ENCODE data around the gene TRNP1. TPM values are rescaled to one million over a fixed set of nuclear protein-coding genes. Genes with fewer than 3 reads are reported as not detected.

The TRNP1 gene
- polyA plus RNA-seq, 1 experiment, result 50.7 TPM

- Histone ChIP-seq H3K9me3 (ENCODE audit: control insufficient read depth, insufficient read depth, low read length) (no peaks in the 10 kb centered on the region), H3K27ac (ENCODE audit: low read depth, low read length) (no peak overlapping the region), H3K27me3 (ENCODE audit: control insufficient read depth, insufficient read depth, low read length) (no peaks in the 10 kb centered on the region), H3K4me3 (ENCODE audit: low read depth, low read length) (no peak overlapping the region)
- no peak for DNase-seq (ENCODE audit: low read depth, low spot score)
- TF ChIP-seq CTCF (IDR thresholded peaks at IDR 0.05; ENCODE audit: low read depth, low read length), result no peak
- ChIA-PET POLR2A (no interaction called here), CTCF (no interaction called here)
Measured at GRCh38 chr1:27015260-27015659, 21.8 kb downstream of the TRNP1 start.

- no peaks in the 10 kb centered on the region for H3K9me3 ChIP-seq (ENCODE audit: control insufficient read depth, insufficient read depth, low read length)
- no peaks in the 10 kb centered on the region for H3K27me3 ChIP-seq (ENCODE audit: control insufficient read depth, insufficient read depth, low read length)
- POLR2A ChIA-PET, result no interaction called here
- DNase-seq (ENCODE audit: low read depth, low spot score), result no peak
- CTCF ChIA-PET, result interaction anchor here (0.9 to 1.1 kb wide), 2 partner anchors 18 to 30 kb away, joined by 3 to 4 read pairs; no protein-coding TSS in a partner anchor
- no peak for TF ChIP-seq CTCF (IDR thresholded peaks at IDR 0.05; ENCODE audit: low read depth, low read length)
- no peak overlapping the region for H3K4me3 ChIP-seq (ENCODE audit: low read depth, low read length)
- H3K27ac ChIP-seq (ENCODE audit: low read depth, low read length), result no peak overlapping the region
Measured at GRCh38 chr1:27016376-27016775, 22.9 kb downstream of the TRNP1 start.

- CTCF ChIA-PET, result interaction anchor here (1.7 kb wide), 1 partner anchor 20 kb away, joined by 10 read pairs; no protein-coding TSS in a partner anchor
- Histone ChIP-seq H3K27ac (ENCODE audit: low read depth, low read length) (no peak overlapping the region), H3K27me3 (ENCODE audit: control insufficient read depth, insufficient read depth, low read length) (no peaks in the 10 kb centered on the region), H3K4me3 (ENCODE audit: low read depth, low read length) (no peak overlapping the region), H3K9me3 (ENCODE audit: control insufficient read depth, insufficient read depth, low read length) (no peaks in the 10 kb centered on the region)
- DNase-seq (ENCODE audit: low read depth, low spot score), result no peak
- no peak for TF ChIP-seq CTCF (IDR thresholded peaks at IDR 0.05; ENCODE audit: low read depth, low read length)
- POLR2A ChIA-PET, result no interaction called here
Measured at GRCh38 chr1:27017207-27017606, 23.7 kb downstream of the TRNP1 start.

GRCh38 chr1:27018316-27018715 is 24.8 kb downstream of the TRNP1 start:
- CTCF ChIA-PET, result interaction anchor here (1.7 kb wide), 1 partner anchor 21 kb away, joined by 10 read pairs; no protein-coding TSS in a partner anchor
- TF ChIP-seq CTCF (IDR thresholded peaks at IDR 0.05; ENCODE audit: low read depth, low read length), result no peak

GRCh38 chr1:27021354-27022031 is 28.0 kb downstream of the TRNP1 start:
- CTCF ChIA-PET, result interaction anchor here (1.0 kb wide), 1 partner anchor 24 kb away, joined by 3 read pairs; no protein-coding TSS in a partner anchor
- Histone ChIP-seq H3K4me3 (ENCODE audit: low read depth, low read length) (no peak overlapping the region), H3K9me3 (ENCODE audit: control insufficient read depth, insufficient read depth, low read length) (no peaks in the 10 kb centered on the region), H3K27ac (ENCODE audit: low read depth, low read length) (no peak overlapping the region), H3K27me3 (ENCODE audit: control insufficient read depth, insufficient read depth, low read length) (no peaks in the 10 kb centered on the region)
- POLR2A ChIA-PET, result no interaction called here
- no peak for DNase-seq (ENCODE audit: low read depth, low spot score)
- TF ChIP-seq CTCF (IDR thresholded peaks at IDR 0.05; ENCODE audit: low read depth, low read length), result no peak

More at GRCh38 chr1:27018316-27018715, 24.8 kb downstream of the TRNP1 start:
- H3K27ac ChIP-seq (ENCODE audit: low read depth, low read length), result no peak overlapping the region
- POLR2A ChIA-PET, result no interaction called here
- no peak overlapping the region for H3K4me3 ChIP-seq (ENCODE audit: low read depth, low read length)
- DNase-seq (ENCODE audit: low read depth, low spot score), result no peak
- no peaks in the 10 kb centered on the region for H3K9me3 ChIP-seq (ENCODE audit: control insufficient read depth, insufficient read depth, low read length)
- no peaks in the 10 kb centered on the region for H3K27me3 ChIP-seq (ENCODE audit: control insufficient read depth, insufficient read depth, low read length)
